Keratinocyte (primary cell): Measurements from ENCODE around the gene MGME1. TPM values are rescaled to one million over a fixed set of nuclear protein-coding genes. Genes with fewer than 3 reads are reported as not detected.

Experiments used
- DNase-seq: peaks from one replicate; pipeline ENCODE4 v3.0.0-alpha.2; 2011; ENCODE audit warnings: low read depth, missing footprints, low spot score
- FAIRE-seq: peaks from 2 replicates; lab custom pipeline; 2011; peaks lifted over from hg19 to GRCh38; lab: Jason Lieb, UNC
- H2AFZ ChIP-seq: 2 replicates; pipeline ENCODE4 v1.6.0; 2012; ENCODE audit warnings: low read length, control low read depth, inconsistent platforms; ENCODE audit not compliant: control insufficient read depth
- H3K27ac ChIP-seq: 2 replicates; pipeline ENCODE4 v1.5.1; 2011; ENCODE audit warnings: low read length; ENCODE audit not compliant: control insufficient read depth, insufficient read depth
- H3K27me3 ChIP-seq: 3 replicates; pipeline ENCODE4 v1.6.0; 2011; ENCODE audit warnings: low read length; ENCODE audit not compliant: control insufficient read depth, insufficient read depth; ENCODE audit errors: extremely low read depth
- H3K36me3 ChIP-seq, 2 experiments: 2 replicates in 1 of 2; 3 replicates in 1 of 2; pipeline ENCODE4 v1.5.1; 2011; ENCODE audit warnings: low read length in 2 of 2, mild to moderate bottlenecking in 1 of 2; ENCODE audit not compliant: control insufficient read depth in 2 of 2, insufficient read depth in 2 of 2; ENCODE audit errors: extremely low read depth in 1 of 2
- H3K4me1 ChIP-seq: 3 replicates; pipeline ENCODE4 v1.5.1; 2011; ENCODE audit warnings: low read length; ENCODE audit not compliant: control insufficient read depth, insufficient read depth; ENCODE audit errors: extremely low read depth
- H3K4me2 ChIP-seq: 3 replicates; pipeline ENCODE4 v1.6.0; 2011; ENCODE audit warnings: low read depth, low read length; ENCODE audit not compliant: control insufficient read depth, insufficient read depth; ENCODE audit errors: extremely low read depth
- H3K4me3 ChIP-seq, 3 experiments: fragments of 200-600 bp in 1 of 3; sonication (generic) in 1 of 3; 2 replicates in 2 of 3; 3 replicates in 1 of 3; pipeline ENCODE4 v1.5.1; 2011 to 2016; ENCODE audit warnings: low read length in 3 of 3, mild to moderate bottlenecking in 3 of 3, control low read depth in 2 of 3, inconsistent platforms in 1 of 3, low read depth in 1 of 3, mixed read lengths in 1 of 3, mixed run types in 1 of 3, moderate library complexity in 1 of 3; ENCODE audit not compliant: control insufficient read depth in 2 of 3, insufficient read depth in 2 of 3; ENCODE audit errors: extremely low read depth in 1 of 3
- H3K79me2 ChIP-seq: 2 replicates; pipeline ENCODE4 v1.6.0; 2012; ENCODE audit warnings: low read length; ENCODE audit not compliant: control insufficient read depth, insufficient read depth
- H3K9ac ChIP-seq: 3 replicates; pipeline ENCODE4 v1.6.0; 2011; ENCODE audit warnings: low read length; ENCODE audit not compliant: control insufficient read depth, insufficient read depth; ENCODE audit errors: extremely low read depth
- H3K9me1 ChIP-seq: 3 replicates; pipeline ENCODE4 v1.6.0; 2011; ENCODE audit warnings: low read length; ENCODE audit not compliant: control insufficient read depth, insufficient read depth; ENCODE audit errors: extremely low read depth
- H3K9me3 ChIP-seq: 2 replicates; pipeline ENCODE4 v1.5.1; 2012; ENCODE audit warnings: low read depth, low read length; ENCODE audit not compliant: control insufficient read depth
- H4K20me1 ChIP-seq: 3 replicates; pipeline ENCODE4 v1.6.0; 2011; ENCODE audit warnings: low read length; ENCODE audit not compliant: control insufficient read depth, insufficient read depth; ENCODE audit errors: extremely low read depth
- CTCF ChIP-seq, 3 experiments: IDR thresholded peaks in 1 of 3; conservative IDR thresholded peaks in 1 of 3; optimal IDR thresholded peaks in 1 of 3; 2 replicates in 2 of 3; 3 replicates in 1 of 3; pipeline versions ENCODE3 to v1.5.1; 2011; ENCODE audit warnings: low read length in 3 of 3, mild to moderate bottlenecking in 3 of 3, moderate library complexity in 2 of 3, control low read depth in 1 of 3, inconsistent platforms in 1 of 3; ENCODE audit not compliant: insufficient read depth in 2 of 3; ENCODE audit errors: extremely low read depth in 1 of 3
- EZH2 ChIP-seq: IDR thresholded peaks from one replicate; pipeline ENCODE4 v1.6.1; 2012; ENCODE audit warnings: inconsistent platforms, mild to moderate bottlenecking, low read length, moderate library complexity
- dilution Hi-C: fragments of 300-500 bp; cut with MboI; formaldehyde crosslinking; loops from one replicate; pipeline ENCODE4 v1.7.0; 2020; ENCODE audit warnings: low sequenced_read_pairs; ENCODE audit not compliant: extremely low pct_ligation_motif_present
- polyA plus RNA-seq, 5 experiments: library from polyadenylated mRNA; depleted of rRNA in 3 of 5; stranded (reverse) in 3 of 5; stranded (forward) in 1 of 5; unstranded in 1 of 5; fragments of >200 nt; gene quantifications; 1 replicate in 1 of 5; 2 replicates in 3 of 5; 3 replicates in 1 of 5; pipeline versions ENCODE4 v1.2.1 to v1.2.3, GENCODE V29; 2011 to 2012; ENCODE audit warnings: missing spikeins in 2 of 5, low read depth in 1 of 5, low replicate concordance in 1 of 5

The MGME1 gene
- polyA plus RNA-seq, 1 donor (not counting 4 experiments of a cell fraction or from before 2014, with no cell fraction given): 31.6 TPM

- Histone ChIP-seq H3K9ac (no peak overlapping the region), H2AFZ (no peak overlapping the region), H3K79me2 (no peaks in the 10 kb centered on the region), H3K4me2 (no peak overlapping the region), H3K36me3 (no peaks in the 10 kb centered on the region), H3K9me1 (no peaks in the 10 kb centered on the region), H3K27me3 (no peaks in the 10 kb centered on the region), H4K20me1 (no peaks in the 10 kb centered on the region), H3K27ac (no peak overlapping the region), H3K4me3 (no peak overlapping the region), H3K9me3 (no peaks in the 10 kb centered on the region), H3K4me1 (no peaks in the 10 kb centered on the region)
- dilution Hi-C loops: no loop called here
- TF ChIP-seq CTCF (optimal IDR thresholded peaks at IDR 0.05 in 1 of 3, IDR thresholded peaks at IDR 0.05 in 1 of 3, conservative IDR thresholded peaks at IDR 0.05 in 1 of 3; ENCODE audit: extremely low read depth in 1 of 3, insufficient read depth in 2 of 3, low read length in 3 of 3): no peak
- FAIRE-seq (no peak), DNase-seq (no peak)
Measured at GRCh38 chr20:18007534-18008292, 38.9 kb downstream of the MGME1 start.

GRCh38 chr20:18009116-18009515 lies 40.3 kb downstream of the MGME1 start:
- dilution Hi-C loops: no loop called here
- H2AFZ ChIP-seq: no peak overlapping the region
- H3K9ac ChIP-seq: no peak overlapping the region
- H3K4me2 ChIP-seq: no peak overlapping the region
- no peaks in the 10 kb centered on the region for H3K36me3 ChIP-seq
- H3K4me3 ChIP-seq: no peak overlapping the region
- FAIRE-seq (no peak), DNase-seq (no peak)
- no peaks in the 10 kb centered on the region for H3K4me1 ChIP-seq
- H3K79me2 ChIP-seq: no peaks in the 10 kb centered on the region
- H3K27me3 ChIP-seq: no peaks in the 10 kb centered on the region
- no peaks in the 10 kb centered on the region for H3K9me1 ChIP-seq
- no peak overlapping the region for H3K27ac ChIP-seq
- no peaks in the 10 kb centered on the region for H4K20me1 ChIP-seq
- no peak for TF ChIP-seq CTCF (optimal IDR thresholded peaks at IDR 0.05 in 1 of 3, IDR thresholded peaks at IDR 0.05 in 1 of 3, conservative IDR thresholded peaks at IDR 0.05 in 1 of 3; ENCODE audit: extremely low read depth in 1 of 3, insufficient read depth in 2 of 3, low read length in 3 of 3)
- no peak for TF ChIP-seq EZH2
- H3K9me3 ChIP-seq: no peaks in the 10 kb centered on the region
